Neural crest cell (in vitro differentiated cells): ENCODE data around the gene CEP131. TPM values are rescaled to one million over a fixed set of nuclear protein-coding genes. Genes with fewer than 3 reads are reported as not detected.

Experiments
- DNase-seq: peaks from one replicate; pipeline ENCODE4 v3.0.0; 2021; ENCODE audit warnings: low read depth, mixed read lengths, low spot score
- H3K27ac Mint-ChIP-seq: one replicate; pipeline ENCODE4 v1.8.0; 2021; ENCODE audit warnings: mild to moderate bottlenecking, mixed read lengths; ENCODE audit not compliant: unreplicated experiment
- H3K27me3 Mint-ChIP-seq: 2 replicates; pipeline ENCODE4 v1.8.0; 2021; ENCODE audit warnings: low read depth, mild to moderate bottlenecking, mixed read lengths
- H3K36me3 Mint-ChIP-seq: 2 replicates; pipeline ENCODE4 v1.8.0; 2021; ENCODE audit warnings: low read depth, mild to moderate bottlenecking, mixed read lengths
- H3K4me1 Mint-ChIP-seq: 2 replicates; pipeline ENCODE4 v1.8.0; 2021; ENCODE audit warnings: mixed read lengths
- H3K4me3 Mint-ChIP-seq: one replicate; pipeline ENCODE4 v1.8.0; 2021; ENCODE audit warnings: mild to moderate bottlenecking, mixed read lengths
- H3K9me3 Mint-ChIP-seq: 2 replicates; pipeline ENCODE4 v1.8.0; 2021; ENCODE audit warnings: mixed read lengths
- CTCF ChIP-seq: fragments of 200-600 bp; sonication (generic); conservative IDR thresholded peaks from 2 replicates; pipeline ENCODE4 v1.5.0; 2021; ENCODE audit warnings: antibody characterized with exemption, mild to moderate bottlenecking
- total RNA-seq: library from RNA; stranded (reverse); gene quantifications from 2 replicates; pipeline ENCODE4 v1.2.1, GENCODE V29; 2021

CEP131 gene
- total RNA-seq, 1 donor from 2014 or later = 42.5 TPM

GRCh38 chr17:81246679-81247338 lies 24.0 kb upstream of the CEP131 start:
- Mint-ChIP-seq H3K4me1 (peaks cover 8% of the 10 kb centered on the region), H3K36me3 (no peaks in the 10 kb centered on the region)

GRCh38 chr17:81246343-81246670 lies 23.5 kb upstream of the CEP131 start:
- Mint-ChIP-seq H3K4me3 (peak overlapping the region; percentile 71), H3K27me3 (peaks cover 4% of the 10 kb centered on the region), H3K36me3 (no peaks in the 10 kb centered on the region), H3K4me1 (peaks cover 8% of the 10 kb centered on the region), H3K9me3 (no peaks in the 10 kb centered on the region), H3K27ac (no peak overlapping the region)
- DNase-seq = no peak
- TF ChIP-seq CTCF = no peak

More at GRCh38 chr17:81246679-81247338, 24.0 kb upstream of the CEP131 start:
- Mint-ChIP-seq H3K9me3 (no peaks in the 10 kb centered on the region), H3K4me3 (peak overlapping the region; percentile 71), H3K27ac (peak overlapping the region; percentile 91), H3K27me3 (peaks cover 4% of the 10 kb centered on the region)
- DNase-seq = no peak
- TF ChIP-seq CTCF = no peak

GRCh38 chr17:81245665-81246342 lies 23.0 kb upstream of the CEP131 start:
- peaks cover 4% of the 10 kb centered on the region for H3K27me3 Mint-ChIP-seq
- H3K9me3 Mint-ChIP-seq = no peaks in the 10 kb centered on the region
- H3K4me3 Mint-ChIP-seq = no peak overlapping the region
- DNase-seq = no peak
- TF ChIP-seq CTCF = no peak
- peaks cover 11% of the 10 kb centered on the region for H3K4me1 Mint-ChIP-seq
- H3K27ac Mint-ChIP-seq = no peak overlapping the region
- H3K36me3 Mint-ChIP-seq = no peaks in the 10 kb centered on the region

- peak overlapping the region; percentile 81 for H3K4me3 Mint-ChIP-seq
- H3K4me1 Mint-ChIP-seq = peaks cover 15% of the 10 kb centered on the region
- H3K9me3 Mint-ChIP-seq = no peaks in the 10 kb centered on the region
- H3K27ac Mint-ChIP-seq = no peak overlapping the region
- no peak for TF ChIP-seq CTCF
- H3K27me3 Mint-ChIP-seq = peaks cover 4% of the 10 kb centered on the region
- no peak for DNase-seq
- H3K36me3 Mint-ChIP-seq = no peaks in the 10 kb centered on the region
Observed at GRCh38 chr17:81245024-81245664, 22.4 kb upstream of the CEP131 start.

- Mint-ChIP-seq H3K27me3 (peaks cover 4% of the 10 kb centered on the region), H3K27ac (no peak overlapping the region), H3K4me1 (peaks cover 21% of the 10 kb centered on the region), H3K36me3 (no peaks in the 10 kb centered on the region), H3K9me3 (no peaks in the 10 kb centered on the region), H3K4me3 (peak overlapping the region; percentile 81)
- no peak for DNase-seq
- TF ChIP-seq CTCF = no peak
Observed at GRCh38 chr17:81244358-81245023, 21.7 kb upstream of the CEP131 start.
